ES-I3 (cell line): ENCODE measurements around the gene NEUROD6.

Source experiments
- H3K36me3 ChIP-seq: 2 replicates; pipeline ENCODE4 v1.6.1; 2013; ENCODE audit warnings: mild to moderate bottlenecking, low read length, control low read depth, moderate library complexity; ENCODE audit not compliant: insufficient read depth
- H3K4me1 ChIP-seq: 2 replicates; pipeline ENCODE4 v1.6.1; 2013; ENCODE audit warnings: mild to moderate bottlenecking, control low read depth, low read length; ENCODE audit not compliant: insufficient read depth
- H3K9ac ChIP-seq: 2 replicates; pipeline ENCODE4 v1.6.1; 2013; ENCODE audit warnings: low read depth, mild to moderate bottlenecking, low read length, moderate library complexity
- H3K9me3 ChIP-seq: 2 replicates; pipeline ENCODE4 v1.6.1; 2013; ENCODE audit warnings: mild to moderate bottlenecking, low read length, moderate library complexity; ENCODE audit not compliant: control insufficient read depth, insufficient read depth

The NEUROD6 gene

DNA sequence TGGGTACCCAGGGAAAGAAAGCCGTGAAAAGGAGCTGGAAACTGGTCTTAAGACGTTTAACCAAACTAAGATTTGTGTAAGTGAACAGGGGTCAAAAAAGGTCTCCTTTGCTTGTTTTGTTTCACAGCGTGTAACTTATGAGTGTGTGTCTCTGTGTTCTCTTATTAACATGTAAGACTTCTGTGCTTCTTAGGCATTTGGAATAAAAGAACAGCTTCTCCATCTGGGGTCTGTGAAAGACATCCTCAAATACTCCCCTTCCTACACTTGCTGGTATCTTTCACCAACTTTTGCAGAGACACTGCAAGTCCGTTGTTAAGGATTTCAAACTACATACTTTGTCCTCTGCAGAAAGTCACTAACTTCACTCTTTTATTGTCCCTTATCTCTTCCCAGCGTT lies 615 bp upstream of the NEUROD6 start:
- Histone ChIP-seq H3K36me3 (no peaks in the 10 kb centered on the region), H3K9me3 (no peaks in the 10 kb centered on the region), H3K9ac (no peak overlapping the region), H3K4me1 (no peaks in the 10 kb centered on the region)

DNA sequence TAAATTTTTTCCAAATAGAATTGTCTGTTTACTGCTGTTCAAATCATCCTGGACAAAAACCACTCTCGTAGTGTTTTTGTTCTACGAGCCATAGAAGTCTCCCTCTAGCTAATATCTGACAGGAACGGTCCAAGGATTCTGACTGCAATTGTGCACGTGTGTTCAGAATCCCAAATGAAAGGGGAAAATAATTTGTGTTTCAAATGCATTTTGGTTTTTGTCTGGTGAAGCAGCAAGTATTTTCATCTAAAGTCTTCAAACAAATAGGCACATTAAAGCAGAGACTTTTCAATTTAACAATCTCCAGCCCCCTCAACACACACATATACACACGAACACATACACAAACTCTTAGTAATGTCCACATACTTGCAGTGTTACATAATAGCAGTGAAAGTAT lies 475 bp downstream of the NEUROD6 start:
- no peaks in the 10 kb centered on the region for H3K4me1 ChIP-seq
- H3K9me3 ChIP-seq, result no peaks in the 10 kb centered on the region
- H3K36me3 ChIP-seq, result no peaks in the 10 kb centered on the region
- H3K9ac ChIP-seq, result no peak overlapping the region

DNA sequence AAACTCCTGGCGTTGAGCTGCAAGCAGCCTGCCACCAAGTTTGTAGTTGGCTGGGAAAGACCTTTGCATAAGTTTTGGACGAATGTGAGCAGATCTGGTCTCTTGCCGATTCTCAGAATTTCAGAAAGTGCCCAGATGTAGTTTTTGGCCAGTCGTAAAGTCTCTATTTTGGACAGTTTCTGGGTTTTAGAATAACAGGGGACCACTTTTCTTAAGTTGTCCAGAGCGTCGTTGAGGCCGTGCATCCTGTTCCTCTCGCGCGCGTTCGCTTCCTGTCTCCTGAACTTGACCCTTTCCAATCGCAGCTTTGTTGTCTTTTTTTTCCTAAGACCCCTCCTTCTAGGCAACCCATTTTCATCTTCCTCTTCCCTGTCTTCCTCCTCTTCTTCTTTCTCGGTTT lies 1.8 kb downstream of the NEUROD6 start:
- Histone ChIP-seq H3K36me3 (no peaks in the 10 kb centered on the region), H3K9me3 (no peaks in the 10 kb centered on the region), H3K4me1 (no peaks in the 10 kb centered on the region), H3K9ac (no peak overlapping the region)

DNA sequence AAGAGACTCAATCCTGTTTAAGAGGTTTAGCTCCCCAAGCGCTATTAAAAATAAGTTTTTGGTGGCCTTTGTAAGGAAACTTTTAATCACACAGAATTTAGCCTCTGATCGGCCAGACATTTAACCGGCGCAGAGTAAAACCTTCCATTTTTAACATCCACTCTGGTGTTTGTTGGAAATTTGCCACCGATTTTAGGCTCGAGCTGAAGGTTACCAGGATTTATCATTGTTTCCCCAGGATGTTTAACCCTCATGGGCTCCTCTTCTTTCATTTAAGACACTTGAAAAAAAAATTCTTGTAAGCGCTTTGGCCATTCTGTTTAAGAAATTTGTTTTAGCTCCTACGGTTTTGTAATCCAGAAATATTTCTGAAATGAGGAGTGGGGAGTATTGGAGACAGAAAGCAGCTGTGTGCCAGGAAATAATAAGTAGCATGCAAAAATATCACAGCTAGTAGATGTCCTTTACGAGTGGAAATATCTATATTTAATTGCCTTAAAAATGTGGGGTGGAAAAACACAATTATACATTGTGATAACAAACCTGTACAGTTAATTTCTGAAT lies 3.4 kb downstream of the NEUROD6 start:
- peak overlapping the region; percentile 54; the same call in 1 of the 2 replicates for H3K9ac ChIP-seq
- H3K36me3 ChIP-seq, result no peaks in the 10 kb centered on the region
- no peaks in the 10 kb centered on the region for H3K9me3 ChIP-seq
- H3K4me1 ChIP-seq, result no peaks in the 10 kb centered on the region

DNA sequence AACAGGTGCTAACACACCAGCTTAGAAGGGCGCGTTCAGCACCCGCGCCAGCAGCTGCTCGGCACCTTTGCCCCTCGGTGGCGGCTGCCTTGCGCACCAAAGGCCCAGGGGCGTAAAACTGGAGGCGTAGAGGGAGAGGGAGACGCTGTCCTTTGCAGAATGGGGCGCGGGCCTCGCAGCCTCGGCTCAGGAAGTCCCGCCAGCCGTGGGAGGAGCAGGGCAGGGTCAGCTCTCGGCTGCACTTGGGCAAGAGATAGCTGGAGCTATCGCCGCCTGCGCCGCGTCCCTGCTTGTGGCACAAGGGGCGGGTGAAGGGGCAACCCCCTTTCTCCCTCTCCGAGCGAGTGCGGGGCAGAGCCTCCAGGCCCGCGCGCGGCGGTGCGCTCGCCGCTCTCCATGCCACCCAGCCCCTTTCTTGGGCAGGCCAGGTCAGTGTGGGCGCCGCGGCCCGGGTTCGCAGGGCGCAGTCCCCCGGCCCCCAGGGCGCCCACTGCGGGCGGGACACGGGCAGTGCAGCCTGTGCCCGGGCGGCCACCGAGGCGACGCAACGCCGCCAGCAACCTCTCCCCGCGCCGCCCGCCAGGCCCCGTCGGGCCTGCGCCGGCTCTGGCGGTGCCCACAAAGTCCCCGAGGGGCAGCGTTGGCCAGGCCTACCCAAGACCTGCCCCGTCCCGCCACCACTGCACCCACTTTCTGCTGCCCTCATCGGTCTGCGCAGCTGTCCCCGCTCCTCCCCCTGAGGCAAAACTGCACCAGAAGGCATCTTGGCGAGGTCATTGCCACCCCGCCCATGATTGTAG lies 4.1 kb downstream of the NEUROD6 start:
- Histone ChIP-seq H3K9me3 (no peaks in the 10 kb centered on the region), H3K9ac (peak overlapping the region; percentile 54; the same call in 1 of the 2 replicates), H3K36me3 (no peaks in the 10 kb centered on the region), H3K4me1 (no peaks in the 10 kb centered on the region)

DNA sequence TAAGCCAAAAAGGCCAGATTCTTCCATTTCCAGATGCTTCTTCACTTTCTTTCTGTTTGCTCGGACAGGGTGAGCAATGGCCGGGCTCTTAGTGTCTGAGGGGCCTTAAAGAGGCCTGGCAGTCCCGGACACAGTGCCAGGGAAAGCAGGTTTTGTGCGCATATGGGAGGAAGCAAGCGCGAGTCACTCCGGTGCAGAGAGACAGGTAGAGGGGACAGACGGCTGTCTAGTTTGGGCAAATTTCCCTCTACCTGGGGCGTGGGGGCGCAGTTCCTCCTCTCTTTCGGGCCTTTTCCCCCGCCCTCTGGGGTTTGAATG lies 4.7 kb downstream of the NEUROD6 start:
- H3K36me3 ChIP-seq, result no peaks in the 10 kb centered on the region
- H3K4me1 ChIP-seq, result no peaks in the 10 kb centered on the region
- H3K9me3 ChIP-seq, result no peaks in the 10 kb centered on the region
- H3K9ac ChIP-seq, result peak overlapping the region; percentile 54; the same call in 1 of the 2 replicates

DNA sequence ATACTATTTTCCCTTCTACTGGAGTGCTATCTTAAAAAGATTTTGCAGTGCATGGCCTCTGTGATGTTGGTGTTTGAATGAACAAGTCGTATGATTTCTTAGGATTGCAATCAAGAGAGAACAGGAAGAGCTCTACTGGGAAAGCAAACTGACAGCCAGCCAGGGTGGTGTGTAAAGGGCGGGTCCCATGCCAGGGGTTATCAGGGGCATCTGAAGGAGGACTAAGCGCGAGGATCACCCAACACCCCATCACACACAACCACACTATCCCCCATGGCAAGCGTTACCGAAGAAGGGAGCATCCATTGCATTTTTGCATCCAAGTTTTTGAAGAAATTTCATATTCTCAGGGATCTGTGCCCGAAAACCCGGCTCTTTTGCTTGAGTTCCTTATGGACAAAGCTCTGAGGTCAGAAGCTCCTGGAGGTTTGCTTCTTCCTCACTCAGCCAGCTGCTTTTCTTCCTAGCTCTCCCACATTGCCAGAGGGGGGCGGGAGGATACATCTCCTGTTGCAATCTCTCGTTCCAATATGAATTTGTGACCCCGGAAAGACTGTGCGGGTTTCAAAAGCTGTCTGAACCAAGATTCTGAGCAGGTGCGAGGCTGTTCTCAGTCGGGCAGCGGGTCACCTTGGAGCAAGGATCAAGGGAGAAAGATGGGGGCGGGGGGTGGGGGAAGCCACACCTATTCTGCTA lies 5.2 kb downstream of the NEUROD6 start:
- H3K9me3 ChIP-seq, result no peaks in the 10 kb centered on the region
- H3K4me1 ChIP-seq, result no peaks in the 10 kb centered on the region
- H3K9ac ChIP-seq, result peak overlapping the region; percentile 54; the same call in 1 of the 2 replicates

DNA sequence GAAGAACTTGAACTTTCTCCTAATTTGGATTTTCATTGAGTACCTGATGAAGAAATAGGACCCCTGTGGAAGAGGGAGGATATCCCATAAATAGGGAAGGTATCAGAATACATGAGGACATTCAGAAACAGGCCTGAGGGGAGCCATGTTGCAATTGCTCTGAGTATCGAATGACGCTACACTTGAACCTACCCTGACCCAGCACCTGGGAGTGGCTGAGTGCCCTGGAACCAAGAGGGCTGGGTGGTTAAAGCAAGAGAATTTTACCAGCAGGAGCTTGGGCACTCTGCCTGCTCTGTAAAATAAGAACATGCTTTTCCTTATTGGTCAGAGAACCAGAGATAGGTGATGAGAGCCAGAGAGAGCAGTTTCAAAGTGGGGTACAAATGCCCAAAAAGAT lies 7.2 kb downstream of the NEUROD6 start:
- H3K9ac ChIP-seq, result no peak overlapping the region
- H3K4me1 ChIP-seq, result no peaks in the 10 kb centered on the region
- no peaks in the 10 kb centered on the region for H3K36me3 ChIP-seq
- no peaks in the 10 kb centered on the region for H3K9me3 ChIP-seq

More for the DNA sequence above, 5.2 kb downstream of the NEUROD6 start:
- H3K36me3 ChIP-seq, result no peaks in the 10 kb centered on the region

DNA sequence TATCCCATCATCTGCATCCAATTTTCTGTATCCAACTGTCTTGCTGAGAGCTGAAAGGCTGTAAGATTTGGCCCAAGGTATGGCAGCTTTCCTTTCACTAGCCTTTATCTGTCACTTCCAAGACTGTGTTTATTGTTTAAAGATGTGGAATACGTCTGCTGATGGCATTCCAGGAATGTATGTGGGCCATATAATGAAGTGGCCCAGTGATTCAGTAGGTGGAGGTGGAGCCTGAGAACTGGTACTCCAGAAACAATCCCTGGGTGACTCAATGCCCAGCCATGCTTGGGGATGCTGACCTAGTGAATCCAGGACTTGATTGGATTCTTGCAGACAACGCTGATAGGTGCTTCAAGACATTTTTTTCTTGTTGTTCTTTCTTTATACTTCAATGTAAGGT lies 13.5 kb downstream of the NEUROD6 start:
- Histone ChIP-seq H3K9ac (no peak overlapping the region), H3K4me1 (peaks cover 11% of the 10 kb centered on the region; the same call in 1 of the 2 replicates)

DNA sequence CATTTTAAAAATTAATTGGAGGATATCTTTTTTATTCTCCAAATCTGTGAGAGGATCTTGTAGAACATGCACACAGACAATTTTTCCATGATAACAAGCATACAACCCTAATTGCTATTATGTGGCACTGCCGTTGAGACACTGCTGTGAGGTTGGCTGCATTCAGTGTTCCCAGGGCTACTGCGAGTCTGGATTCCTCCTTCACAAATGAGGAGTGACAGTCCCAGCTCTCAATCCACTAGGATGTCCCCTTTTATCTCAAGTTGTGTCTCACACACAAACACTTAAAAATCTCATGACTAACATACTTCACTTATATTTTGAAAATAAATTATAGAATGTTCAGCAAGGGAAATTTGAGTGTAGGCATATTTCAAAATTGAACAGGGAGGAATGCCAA lies 14.1 kb downstream of the NEUROD6 start:
- Histone ChIP-seq H3K9me3 (no peaks in the 10 kb centered on the region), H3K9ac (no peak overlapping the region), H3K36me3 (no peaks in the 10 kb centered on the region), H3K4me1 (peaks cover 11% of the 10 kb centered on the region; the same call in 1 of the 2 replicates)

More for the DNA sequence above, 13.5 kb downstream of the NEUROD6 start:
- no peaks in the 10 kb centered on the region for H3K9me3 ChIP-seq
- H3K36me3 ChIP-seq, result no peaks in the 10 kb centered on the region

DNA sequence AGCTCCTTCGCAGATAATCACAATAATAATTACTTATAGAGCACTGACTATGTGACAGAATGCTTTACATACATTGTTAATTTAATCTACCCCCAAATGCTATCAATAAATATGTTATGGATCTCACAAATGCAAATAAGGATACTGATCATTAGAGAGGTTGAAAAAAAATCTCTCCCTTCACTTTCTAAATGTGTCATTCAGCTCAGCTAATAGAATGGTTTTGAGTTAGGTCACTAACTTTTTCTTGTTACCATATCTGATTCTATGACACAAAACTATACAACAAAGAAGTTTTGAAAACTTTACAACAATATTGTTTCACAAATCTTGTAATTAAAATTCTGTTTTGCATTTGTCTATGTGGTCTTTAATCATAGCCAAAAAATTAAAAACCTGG lies 17.4 kb downstream of the NEUROD6 start:
- H3K9ac ChIP-seq, result no peak overlapping the region
- no peaks in the 10 kb centered on the region for H3K36me3 ChIP-seq
- no peaks in the 10 kb centered on the region for H3K9me3 ChIP-seq
- H3K4me1 ChIP-seq, result peaks cover 11% of the 10 kb centered on the region; the same call in 1 of the 2 replicates

DNA sequence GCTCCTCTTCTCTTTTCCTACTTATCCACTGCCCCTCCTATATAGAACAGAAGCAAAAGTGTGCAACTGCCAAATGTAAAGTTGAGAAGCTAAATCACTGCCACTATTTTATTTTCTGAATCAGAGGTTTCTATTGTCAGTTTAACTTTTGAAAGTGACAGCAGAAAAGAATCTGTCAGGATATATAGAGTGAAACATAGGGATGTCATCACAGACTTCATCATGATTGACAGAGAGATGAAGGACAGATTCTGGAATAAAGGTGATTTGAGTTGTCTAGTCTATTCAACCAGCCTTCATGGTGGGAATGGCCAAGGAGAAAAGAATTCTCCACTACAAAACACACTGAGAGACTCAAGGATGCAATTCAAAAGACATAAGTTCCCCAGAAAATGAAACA lies 19.9 kb downstream of the NEUROD6 start:
- no peak overlapping the region for H3K9ac ChIP-seq
- H3K9me3 ChIP-seq, result no peaks in the 10 kb centered on the region
- no peaks in the 10 kb centered on the region for H3K36me3 ChIP-seq
- no peaks in the 10 kb centered on the region; the same call in 1 of the 2 replicates for H3K4me1 ChIP-seq

DNA sequence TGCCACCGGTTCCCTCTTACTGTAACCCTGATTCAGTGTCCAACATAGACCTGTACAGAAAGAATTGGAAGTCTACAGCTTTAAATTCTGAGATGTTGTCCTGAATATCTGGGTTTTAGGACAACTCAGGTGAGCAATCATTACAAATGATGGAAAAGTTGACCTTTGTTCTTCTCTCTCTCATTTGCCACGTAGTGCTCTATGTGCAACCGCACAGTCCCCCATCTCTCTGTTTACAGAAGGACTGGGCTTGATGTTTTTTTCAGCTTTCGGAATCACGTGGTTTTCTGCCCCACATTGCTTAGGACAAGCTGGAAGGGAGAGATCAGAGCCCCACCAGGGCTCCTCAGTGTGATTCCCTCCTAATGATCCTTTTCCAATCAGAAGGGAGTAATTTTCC lies 22.2 kb downstream of the NEUROD6 start:
- H3K9ac ChIP-seq, result no peak overlapping the region
- no peaks in the 10 kb centered on the region for H3K4me1 ChIP-seq
- no peaks in the 10 kb centered on the region for H3K9me3 ChIP-seq
- no peaks in the 10 kb centered on the region for H3K36me3 ChIP-seq

DNA sequence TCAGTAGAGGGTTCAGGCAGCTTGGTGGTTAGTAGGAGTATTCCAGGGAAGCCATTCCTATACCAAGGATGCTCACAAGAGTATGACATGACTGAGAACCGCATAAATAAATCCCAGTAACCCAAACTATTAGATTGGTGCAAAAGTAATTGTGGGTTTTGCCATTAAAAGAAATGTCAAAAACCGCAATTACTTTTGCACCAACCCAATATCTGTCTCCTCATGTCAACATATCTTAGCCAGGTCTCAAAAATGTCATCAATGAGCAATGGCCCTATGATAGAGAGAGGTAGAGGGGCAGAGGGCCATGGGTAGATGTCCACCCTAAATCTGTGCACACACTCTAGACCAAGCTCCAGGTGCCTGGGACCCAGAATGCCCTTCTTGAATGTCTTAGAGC lies 23.6 kb downstream of the NEUROD6 start:
- Histone ChIP-seq H3K9ac (no peak overlapping the region), H3K4me1 (no peaks in the 10 kb centered on the region), H3K36me3 (no peaks in the 10 kb centered on the region), H3K9me3 (no peaks in the 10 kb centered on the region)

DNA sequence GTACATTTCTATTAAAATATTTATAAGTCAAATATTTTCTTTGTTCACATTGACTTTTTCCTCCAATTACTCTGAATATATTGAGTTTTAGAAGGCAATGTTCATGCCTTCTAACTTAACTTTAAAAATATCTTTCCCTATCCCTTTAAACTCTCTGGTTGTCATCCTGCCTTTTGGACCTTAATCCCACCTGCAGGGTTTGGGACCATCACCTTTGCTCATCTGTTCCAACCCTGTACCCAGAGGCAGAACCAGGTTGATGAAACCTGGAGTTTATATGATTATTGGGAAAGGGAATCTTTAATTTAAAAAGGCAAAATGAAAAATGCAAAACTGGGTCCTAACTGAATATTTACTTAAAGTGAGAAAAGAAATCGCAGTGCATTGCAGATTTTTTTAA lies 24.8 kb downstream of the NEUROD6 start:
- Histone ChIP-seq H3K36me3 (no peaks in the 10 kb centered on the region), H3K9ac (no peak overlapping the region), H3K9me3 (no peaks in the 10 kb centered on the region), H3K4me1 (peaks cover 7% of the 10 kb centered on the region)
